VCaP (cell line): ENCODE data around the gene NUDT6.

Experiments
- H3K27ac ChIP-seq: fragments of 450-650 bp; 2 replicates; pipeline ENCODE4 v1.5.1; 2017
- CTCF ChIP-seq: fragments of 450-650 bp; conservative IDR thresholded peaks from 2 replicates; pipeline ENCODE4 v1.5.1; 2017; ENCODE audit warnings: mild to moderate bottlenecking, moderate library complexity

NUDT6 gene

GRCh38 chr4:122921971-122922876, at the start of gene NUDT6:
TSS of gene NUDT6 (minus strand) at chr4:122922597. CDS start at chr4:122922572, 25 bp downstream.
- H3K27ac ChIP-seq: peak within 1 kb of the TSS; percentile 85
- no peak for TF ChIP-seq CTCF

GRCh38 chr4:122968227-122968812, 45.9 kb upstream of the NUDT6 start:
- H3K27ac ChIP-seq: no peak overlapping the region
- no peak for TF ChIP-seq CTCF

GRCh38 chr4:122967231-122967630, 44.8 kb upstream of the NUDT6 start:
- no peak for TF ChIP-seq CTCF

GRCh38 chr4:122966201-122966600, 43.8 kb upstream of the NUDT6 start:
- no peak for TF ChIP-seq CTCF
- H3K27ac ChIP-seq: no peak overlapping the region

More at GRCh38 chr4:122967231-122967630, 44.8 kb upstream of the NUDT6 start:
- no peak overlapping the region for H3K27ac ChIP-seq

- H3K27ac ChIP-seq: no peak overlapping the region
- no peak for TF ChIP-seq CTCF
Observed at GRCh38 chr4:122963216-122963615, 40.8 kb upstream of the NUDT6 start.

- no peak overlapping the region for H3K27ac ChIP-seq
- no peak for TF ChIP-seq CTCF
Observed at GRCh38 chr4:122960611-122961000, 38.2 kb upstream of the NUDT6 start.

- no peak overlapping the region for H3K27ac ChIP-seq
- TF ChIP-seq CTCF: no peak
Observed at GRCh38 chr4:122959981-122960610, 37.7 kb upstream of the NUDT6 start.
